ENCODE measurements around the gene PGAP1. TPM values are rescaled to one million over a fixed set of nuclear protein-coding genes. Genes with fewer than 3 reads are reported as not detected.

The PGAP1 gene
- total RNA-seq, 1 experiment from 2014 or later, result 21.0 TPM

DNA sequence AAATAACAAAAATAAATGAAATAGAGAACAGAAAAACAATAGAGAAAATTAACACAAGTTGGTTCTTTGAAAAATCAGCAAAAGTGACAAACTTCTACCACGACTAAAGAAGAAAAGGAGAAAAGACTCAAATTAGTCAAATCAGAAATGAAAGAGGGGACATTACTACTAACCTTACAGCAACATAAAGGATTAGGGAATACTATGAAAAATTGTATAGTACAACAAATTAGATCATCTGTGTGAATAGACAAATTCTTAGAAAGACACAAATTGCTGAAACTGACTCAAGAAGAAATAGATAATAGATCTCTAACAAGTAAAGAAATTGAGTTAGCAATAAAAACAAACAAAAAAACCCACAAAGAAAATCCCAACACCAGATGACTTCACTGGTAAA is 48.5 kb upstream of the PGAP1 start:
- no peak overlapping the region for H3K27ac Mint-ChIP-seq
- Histone ChIP-seq H3K79me1 (ENCODE audit: insufficient read depth, low read depth, low read length, poor library complexity, severe bottlenecking) (no peaks in the 10 kb centered on the region), H3K23me2 (ENCODE audit: insufficient read length, low read depth, low read length, poor library complexity, severe bottlenecking) (no peaks in the 10 kb centered on the region), H4K5ac (ENCODE audit: insufficient read length, low read depth, low read length) (no peak overlapping the region), H3K27ac (ENCODE audit: insufficient read length, low read depth, low read length) (no peak overlapping the region), H3K27me3 (ENCODE audit: insufficient read depth, low read length) (no peaks in the 10 kb centered on the region), H2AFZ (ENCODE audit: low read length) (no peak overlapping the region), H4K20me1 (ENCODE audit: control insufficient read depth, insufficient read depth, insufficient read length) (no peaks in the 10 kb centered on the region), H3K79me2 (ENCODE audit: insufficient read depth, low read length) (no peaks in the 10 kb centered on the region), H2AK5ac (ENCODE audit: insufficient read length, low read length) (no peak overlapping the region), H2BK20ac (ENCODE audit: low read depth, low read length, poor library complexity, severe bottlenecking) (no peak overlapping the region), H3K4me2 (ENCODE audit: insufficient read depth, insufficient read length, low read length) (no peak overlapping the region), H3K18ac (ENCODE audit: insufficient read length, low read depth, low read length) (no peak overlapping the region), H3K56ac (ENCODE audit: insufficient read length, low read depth, low read length) (no peak overlapping the region), H3K9me3 (ENCODE audit: control insufficient read depth, low read depth, low read length) (no peaks in the 10 kb centered on the region), H3K14ac (ENCODE audit: insufficient read depth, low read length) (no peak overlapping the region), H2BK120ac (ENCODE audit: low read depth, low read length, poor library complexity, severe bottlenecking) (no peak overlapping the region), H3K9ac (ENCODE audit: extremely low read depth, insufficient read length, low read length) (no peak overlapping the region), H4K8ac (replicated peaks; ENCODE audit: insufficient read length, low read depth, low read length) (no peak overlapping the region), H3T11ph (ENCODE audit: low read length) (no peak overlapping the region), H3K23ac (ENCODE audit: insufficient read length, low read depth, low read length) (no peak overlapping the region), H3K4me1 (ENCODE audit: insufficient read depth, low read length) (no peaks in the 10 kb centered on the region), H2BK12ac (ENCODE audit: insufficient read length, low read depth, low read length) (no peak overlapping the region), H2BK15ac (ENCODE audit: low read depth, low read length) (no peak overlapping the region), H4K91ac (ENCODE audit: insufficient read length, low read depth, low read length) (no peak overlapping the region), H3K4ac (ENCODE audit: low read depth, low read length) (no peak overlapping the region), H2BK5ac (ENCODE audit: insufficient read length, low read length) (no peak overlapping the region)
- H3K36me3 Mint-ChIP-seq (ENCODE audit: insufficient read depth in 1 of 3, low read depth in 3 of 3), result peaks cover 0 to 2% (median 0%) of the 10 kb centered on the region in 3 experiments; a peak in 2 of 7 replicates
- TF ChIP-seq CTCF (conservative IDR thresholded peaks at IDR 0.05), result no peak
- DNase-seq, result no peak
- peaks cover 6 to 9% of the 10 kb centered on the region in 2 experiments for H3K4me1 Mint-ChIP-seq
- WGBS (ENCODE audit: extremely low coverage, insufficient read length, low lambda C conversion rate), result no CpG with 5 or more reads among the region's 1 CpG
- no peak overlapping the region for H3K4me3 Mint-ChIP-seq
- peaks cover 3 to 4% of the 10 kb centered on the region in 2 experiments; a peak in 3 of 5 replicates for H3K9me3 Mint-ChIP-seq
- H3K27me3 Mint-ChIP-seq (ENCODE audit: low read depth), result no peaks in the 10 kb centered on the region
